ENCODE measurements around the gene AKNA. TPM values are rescaled to one million over a fixed set of nuclear protein-coding genes. Genes with fewer than 3 reads are reported as not detected.

The AKNA gene
- total RNA-seq, 2 experiments from 2014 or later: 61.4 to 203 TPM

DNA sequence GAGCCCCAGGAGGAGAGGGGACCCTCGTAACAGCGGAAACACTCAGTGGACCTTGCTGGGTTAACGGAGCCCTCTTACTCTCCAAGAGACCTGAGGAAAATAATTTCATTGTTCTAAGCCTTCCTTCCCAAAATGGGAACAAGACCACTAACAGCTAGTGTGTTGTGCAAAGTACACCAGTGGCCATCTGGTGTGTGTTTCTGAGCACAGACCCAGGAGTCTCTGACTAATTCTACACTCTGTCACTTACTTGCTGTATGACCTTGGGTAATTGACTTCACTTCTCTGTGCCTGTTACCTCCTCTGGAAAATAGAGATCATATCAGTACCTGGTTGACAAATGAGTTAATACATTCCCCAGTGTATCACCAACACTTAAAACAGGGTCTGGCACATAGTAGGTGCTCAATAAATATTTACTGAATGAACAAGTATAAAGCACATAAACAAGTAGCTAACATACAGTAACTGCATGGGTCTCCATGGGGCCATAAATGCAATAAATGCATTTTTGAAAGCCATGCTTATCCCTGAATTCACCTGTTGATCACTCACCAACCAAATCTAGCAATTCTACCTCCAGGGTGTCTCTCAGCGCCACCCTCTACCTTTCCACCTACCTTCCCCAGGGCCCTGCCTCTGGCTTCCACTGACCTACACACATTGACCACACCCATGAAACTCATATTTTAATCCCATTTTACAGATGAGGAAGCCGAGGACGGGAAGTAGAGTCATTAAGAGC is 44.7 kb upstream of the AKNA start:
- intact Hi-C loops (cut with micrococcal nuclease; ENCODE audit: unreplicated experiment): no loop called here
- no peak overlapping the region for H3K4me2 ChIP-seq (ENCODE audit: low read length)
- no peaks in the 10 kb centered on the region for H3K9me2 ChIP-seq (ENCODE audit: insufficient read depth, low read length)
- H4K20me1 ChIP-seq (ENCODE audit: insufficient read depth, low read length): no peaks in the 10 kb centered on the region
- ChIA-PET CTCF (ENCODE audit: unreplicated experiment) (no interaction called here), POLR2A (interaction anchor here (1.2 to 1.4 kb wide), 2 partner anchors 15 to 18 kb away, joined by 3 to 4 read pairs; no protein-coding TSS in a partner anchor)
- no TSS peak for BruUV-seq (replicated peaks)
- no peak overlapping the region for H2AFZ ChIP-seq (ENCODE audit: low read length)
- H3K27ac ChIP-seq (ENCODE audit: low read depth, low read length, poor library complexity, severe bottlenecking): no peak overlapping the region
- no peak overlapping the region for H3K4me3 ChIP-seq (ENCODE audit: low read depth, low read length, poor library complexity, severe bottlenecking)
- no peaks in the 10 kb centered on the region for H3K36me3 ChIP-seq (ENCODE audit: insufficient read depth, low read length)
- H3K9me3 ChIP-seq (ENCODE audit: low read length): no peaks in the 10 kb centered on the region
- no peak for DNase-seq (ENCODE audit: low spot score)
- H3K79me2 ChIP-seq (ENCODE audit: insufficient read depth, low read depth, low read length): no peaks in the 10 kb centered on the region
- TF ChIP-seq, protein P1, sequence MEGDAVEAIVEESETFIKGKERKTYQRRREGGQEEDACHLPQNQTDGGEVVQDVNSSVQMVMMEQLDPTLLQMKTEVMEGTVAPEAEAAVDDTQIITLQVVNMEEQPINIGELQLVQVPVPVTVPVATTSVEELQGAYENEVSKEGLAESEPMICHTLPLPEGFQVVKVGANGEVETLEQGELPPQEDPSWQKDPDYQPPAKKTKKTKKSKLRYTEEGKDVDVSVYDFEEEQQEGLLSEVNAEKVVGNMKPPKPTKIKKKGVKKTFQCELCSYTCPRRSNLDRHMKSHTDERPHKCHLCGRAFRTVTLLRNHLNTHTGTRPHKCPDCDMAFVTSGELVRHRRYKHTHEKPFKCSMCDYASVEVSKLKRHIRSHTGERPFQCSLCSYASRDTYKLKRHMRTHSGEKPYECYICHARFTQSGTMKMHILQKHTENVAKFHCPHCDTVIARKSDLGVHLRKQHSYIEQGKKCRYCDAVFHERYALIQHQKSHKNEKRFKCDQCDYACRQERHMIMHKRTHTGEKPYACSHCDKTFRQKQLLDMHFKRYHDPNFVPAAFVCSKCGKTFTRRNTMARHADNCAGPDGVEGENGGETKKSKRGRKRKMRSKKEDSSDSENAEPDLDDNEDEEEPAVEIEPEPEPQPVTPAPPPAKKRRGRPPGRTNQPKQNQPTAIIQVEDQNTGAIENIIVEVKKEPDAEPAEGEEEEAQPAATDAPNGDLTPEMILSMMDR (conservative IDR thresholded peaks at IDR 0.05; ENCODE audit: low read length): no peak
- peaks cover 9% of the 10 kb centered on the region for H3K4me1 ChIP-seq (ENCODE audit: insufficient read depth, low read length, poor library complexity, severe bottlenecking)

DNA sequence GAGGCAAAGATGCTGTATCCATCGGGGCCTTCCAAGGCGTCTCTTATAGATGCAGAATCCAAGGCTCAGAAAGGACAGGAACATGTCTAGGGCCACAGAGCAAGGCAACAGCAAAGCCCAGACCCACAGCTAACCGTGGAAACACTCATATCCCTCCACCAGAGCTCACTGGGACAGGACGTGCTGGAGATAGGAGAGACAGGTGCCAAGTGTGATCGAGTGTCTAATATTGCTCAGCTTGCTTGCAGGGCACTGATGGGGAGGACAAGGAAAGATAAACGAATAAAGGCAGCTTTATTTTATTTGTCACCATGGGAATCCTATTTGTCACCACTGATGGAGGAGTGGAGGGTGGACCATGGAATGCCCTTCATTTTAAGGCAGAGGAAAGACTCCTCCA is 44.0 kb upstream of the AKNA start:
- Histone ChIP-seq H3K36me3 (ENCODE audit: insufficient read depth, low read length) (no peaks in the 10 kb centered on the region), H2AFZ (ENCODE audit: low read length) (no peak overlapping the region), H3K4me1 (ENCODE audit: insufficient read depth, low read length, poor library complexity, severe bottlenecking) (peaks cover 9% of the 10 kb centered on the region), H4K20me1 (ENCODE audit: insufficient read depth, low read length) (no peaks in the 10 kb centered on the region), H3K4me2 (ENCODE audit: low read length) (no peak overlapping the region), H3K9me3 (ENCODE audit: low read length) (no peaks in the 10 kb centered on the region), H3K4me3 (ENCODE audit: low read depth, low read length, poor library complexity, severe bottlenecking) (no peak overlapping the region), H3K9me2 (ENCODE audit: insufficient read depth, low read length) (no peaks in the 10 kb centered on the region), H3K27ac (ENCODE audit: low read depth, low read length, poor library complexity, severe bottlenecking) (no peak overlapping the region), H3K79me2 (ENCODE audit: insufficient read depth, low read depth, low read length) (no peaks in the 10 kb centered on the region)
- TF ChIP-seq, protein P1 (conservative IDR thresholded peaks at IDR 0.05; ENCODE audit: low read length): no peak
- no peak for TF ChIP-seq EZH2phosphoT487 (IDR thresholded peaks at IDR 0.05; ENCODE audit: borderline replicate concordance, low read depth, low read length)
- no TSS peak for BruUV-seq (replicated peaks)
- intact Hi-C loops (cut with micrococcal nuclease; ENCODE audit: unreplicated experiment): no loop called here
- DNase-seq (ENCODE audit: low spot score): no peak
- POLR2A ChIA-PET: interaction anchor here (1.0 kb wide), 1 partner anchor 13 kb away, joined by 3 read pairs; no protein-coding TSS in a partner anchor
- CTCF ChIA-PET (ENCODE audit: unreplicated experiment): interaction anchor here (0.9 kb wide), 1 partner anchor 10 kb away, joined by 3 read pairs; no protein-coding TSS in a partner anchor

DNA sequence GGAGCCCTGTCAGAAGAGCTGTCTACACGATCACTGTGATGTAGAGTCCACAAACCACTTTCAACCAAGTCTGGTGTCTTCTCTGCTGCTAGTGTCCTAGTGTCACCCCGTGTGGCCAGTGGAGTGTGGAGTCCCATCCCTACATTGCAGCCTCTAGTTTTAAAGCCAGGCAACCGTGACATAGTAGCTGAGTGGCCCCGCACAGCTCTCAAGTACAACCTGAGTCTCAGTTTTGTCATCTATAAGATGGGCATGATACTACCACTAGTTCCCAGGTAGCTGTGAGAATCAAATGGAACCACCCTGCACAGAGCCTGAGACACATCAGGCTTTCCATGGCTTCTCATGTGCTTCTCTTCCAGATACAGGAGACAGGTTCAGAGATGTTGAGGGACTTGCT is 43.2 kb upstream of the AKNA start:
- H3K9me3 ChIP-seq (ENCODE audit: low read length): no peaks in the 10 kb centered on the region
- no peak for TF ChIP-seq EZH2phosphoT487 (IDR thresholded peaks at IDR 0.05; ENCODE audit: borderline replicate concordance, low read depth, low read length)
- TF ChIP-seq, protein P1 (conservative IDR thresholded peaks at IDR 0.05; ENCODE audit: low read length): no peak
- ChIA-PET POLR2A (interaction anchor here (1.0 kb wide), 1 partner anchor 12 kb away, joined by 3 read pairs; no protein-coding TSS in a partner anchor), CTCF (ENCODE audit: unreplicated experiment) (interaction anchor here (0.9 kb wide), 1 partner anchor 9 kb away, joined by 3 read pairs; no protein-coding TSS in a partner anchor)
- H3K36me3 ChIP-seq (ENCODE audit: insufficient read depth, low read length): no peaks in the 10 kb centered on the region
- no peak overlapping the region for H3K4me2 ChIP-seq (ENCODE audit: low read length)
- no peaks in the 10 kb centered on the region for H3K9me2 ChIP-seq (ENCODE audit: insufficient read depth, low read length)
- no peak for DNase-seq (ENCODE audit: low spot score)
- H3K27ac ChIP-seq (ENCODE audit: low read depth, low read length, poor library complexity, severe bottlenecking): no peak overlapping the region
- H3K79me2 ChIP-seq (ENCODE audit: insufficient read depth, low read depth, low read length): no peaks in the 10 kb centered on the region
- intact Hi-C loops (cut with micrococcal nuclease; ENCODE audit: unreplicated experiment): no loop called here
- H3K4me1 ChIP-seq (ENCODE audit: insufficient read depth, low read length, poor library complexity, severe bottlenecking): peaks cover 9% of the 10 kb centered on the region
- no peaks in the 10 kb centered on the region for H4K20me1 ChIP-seq (ENCODE audit: insufficient read depth, low read length)
- BruUV-seq (replicated peaks): no TSS peak
- H2AFZ ChIP-seq (ENCODE audit: low read length): no peak overlapping the region
- H3K4me3 ChIP-seq (ENCODE audit: low read depth, low read length, poor library complexity, severe bottlenecking): no peak overlapping the region
